Activated CD4-positive, alpha-beta T cell treated with anti-CD3 and anti-CD28 coated beads for 36 hours (primary cell): Measurements from ENCODE around the gene SLC24A4. TPM values are rescaled to one million over a fixed set of nuclear protein-coding genes. Genes with fewer than 3 reads are reported as not detected.

ENCODE experiments used
- ATAC-seq: fragments of 200-7000 bp; cut with Tn5 transposase; one replicate; pipeline ENCODE4 v1.10.0; 2021; ENCODE audit warnings: mild to moderate bottlenecking, moderate library complexity
- CTCF ChIA-PET: fragments of 350-600 bp; sonication (Branson Sonifier 250); formaldehyde crosslinking; loops from one replicate; lab custom pipeline; 2021; ENCODE audit warnings: antibody characterized with exemption; lab: Charles Lee
- POLR2A ChIA-PET: fragments of 350-600 bp; sonication (Branson Sonifier 250); formaldehyde crosslinking; loops from one replicate; lab custom pipeline; 2021; ENCODE audit warnings: antibody characterized with exemption, inconsistent platforms; lab: Charles Lee
- DNase-seq: peaks from one replicate; pipeline ENCODE4 v3.0.0-alpha.2; 2020
- H3K27ac Mint-ChIP-seq: one replicate; pipeline ENCODE4 v1.8.0; 2021; ENCODE audit warnings: mixed read lengths
- H3K27me3 Mint-ChIP-seq: one replicate; pipeline ENCODE4 v1.8.0; 2021; ENCODE audit warnings: mixed read lengths
- H3K36me3 Mint-ChIP-seq: one replicate; pipeline ENCODE4 v1.8.0; 2021; ENCODE audit warnings: low read depth, mixed read lengths
- H3K4me1 Mint-ChIP-seq: one replicate; pipeline ENCODE4 v1.8.0; 2021; ENCODE audit warnings: mixed read lengths
- H3K4me3 Mint-ChIP-seq: one replicate; pipeline ENCODE4 v1.8.0; 2021; ENCODE audit warnings: mild to moderate bottlenecking, moderate library complexity, mixed read lengths
- H3K9me3 Mint-ChIP-seq: one replicate; pipeline ENCODE4 v1.8.0; 2021; ENCODE audit warnings: low read depth, mixed read lengths
- intact Hi-C, 2 experiments: fragments of 100-400 bp; cut with DNase I in 1 of 2; cut with micrococcal nuclease in 1 of 2; formaldehyde crosslinking; loops; one replicate each; pipeline versions ENCODE4 v1.14.2 to v1.15.1; 2022 to 2024; cut with DNase I, micrococcal nuclease
- total RNA-seq, 2 experiments: library from RNA; stranded (reverse); gene quantifications; one replicate each; pipeline ENCODE4 v1.2.3, GENCODE V29; 2021

The SLC24A4 gene
- total RNA-seq, 2 experiments from 2014 or later, result not detected

DNA sequence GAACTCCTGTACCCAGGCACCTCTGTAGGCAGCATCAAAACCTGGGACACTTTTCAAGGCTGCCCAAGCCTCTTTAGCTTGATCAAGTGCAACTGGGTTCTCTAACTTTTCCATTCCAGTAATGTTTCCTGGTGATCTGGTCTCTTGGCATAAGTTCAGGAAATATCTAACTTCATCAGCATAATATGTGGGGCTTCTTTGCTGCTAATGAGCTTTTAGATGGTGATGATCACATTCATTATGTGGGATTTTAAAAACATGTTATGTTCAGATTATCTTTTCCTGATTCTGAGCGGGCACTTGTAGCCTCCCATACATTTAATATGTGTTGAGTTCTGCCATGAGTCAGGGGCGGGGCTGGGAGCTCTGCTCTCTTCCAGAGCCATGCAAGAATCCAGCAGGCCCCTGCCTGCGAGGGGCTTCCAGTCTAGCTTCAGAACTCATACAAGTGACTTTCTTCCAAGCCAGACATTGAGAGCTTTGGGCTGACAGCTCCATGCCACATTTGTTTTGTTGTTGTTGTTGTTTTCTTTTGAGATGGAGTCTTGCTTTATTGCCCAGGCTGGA is 151.1 kb downstream of the SLC24A4 start:
- H3K9me3 Mint-ChIP-seq, result peaks cover 3% of the 10 kb centered on the region
- H3K27ac Mint-ChIP-seq, result no peak overlapping the region
- H3K4me3 Mint-ChIP-seq, result no peak overlapping the region
- H3K27me3 Mint-ChIP-seq, result no peaks in the 10 kb centered on the region
- intact Hi-C loops, result no loop called here
- ChIA-PET POLR2A (no interaction called here), CTCF (no interaction called here)
- peaks cover 10% of the 10 kb centered on the region for H3K4me1 Mint-ChIP-seq
- ATAC-seq (no peak), DNase-seq (no peak)
- H3K36me3 Mint-ChIP-seq, result no peaks in the 10 kb centered on the region

DNA sequence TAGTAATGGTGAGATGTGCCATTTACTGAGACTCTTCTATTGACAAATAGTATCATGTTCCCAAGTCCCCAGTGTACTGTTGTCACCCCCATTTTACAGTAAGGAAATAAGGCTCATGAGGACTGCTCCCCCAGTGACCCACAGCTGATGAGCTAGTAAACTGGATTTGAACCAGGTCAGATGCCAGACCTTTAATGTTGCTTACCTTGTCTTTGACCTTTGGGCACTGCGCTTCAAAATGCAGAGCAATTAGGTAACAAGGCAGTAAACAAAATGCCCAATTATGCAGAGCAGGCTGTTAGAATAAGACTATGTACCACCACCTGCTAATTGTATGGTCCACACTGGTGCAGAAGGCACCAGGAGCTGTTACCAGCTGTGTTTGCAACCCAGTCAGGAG is 152.1 kb downstream of the SLC24A4 start:
- intact Hi-C loops, result no loop called here
- ATAC-seq (no peak), DNase-seq (no peak)
- Mint-ChIP-seq H3K36me3 (no peaks in the 10 kb centered on the region), H3K9me3 (peaks cover 3% of the 10 kb centered on the region), H3K27me3 (no peaks in the 10 kb centered on the region), H3K4me1 (peaks cover 10% of the 10 kb centered on the region), H3K27ac (no peak overlapping the region), H3K4me3 (no peak overlapping the region)
- CTCF ChIA-PET, result no interaction called here
- POLR2A ChIA-PET, result no interaction called here

DNA sequence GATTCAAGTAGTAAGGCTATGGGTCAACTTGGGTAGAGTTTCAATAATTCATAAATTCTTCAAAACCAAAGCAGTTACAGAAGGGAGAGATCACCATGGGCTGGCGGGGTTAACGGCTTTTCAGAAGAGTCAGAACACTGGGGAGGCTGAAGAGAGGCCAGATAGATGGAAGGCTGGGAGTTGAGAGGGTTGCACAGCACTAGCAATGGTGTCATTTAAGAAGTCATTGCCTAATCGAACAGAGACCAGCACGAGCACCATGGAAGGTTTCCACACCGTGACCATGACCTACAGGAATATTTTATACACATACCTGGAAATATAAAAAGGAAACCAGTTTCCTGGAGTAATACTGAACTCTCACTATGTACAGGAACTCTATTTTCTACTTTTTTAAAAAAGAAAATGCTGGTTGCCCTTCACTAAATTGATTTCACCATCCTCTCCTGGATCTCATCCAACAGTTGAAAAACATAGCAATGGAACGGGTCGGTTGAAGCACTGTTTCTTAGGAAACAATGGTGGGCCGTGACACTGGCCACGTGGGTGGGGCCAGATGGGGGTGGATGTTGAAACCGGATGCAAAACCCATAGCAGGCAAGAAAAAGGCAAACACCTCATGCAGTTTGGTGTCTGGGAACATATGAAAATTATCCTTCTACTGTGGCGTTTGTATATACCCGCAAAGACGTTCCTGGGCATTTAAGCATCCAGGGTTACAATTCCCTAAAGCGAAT is 152.7 kb downstream of the SLC24A4 start:
- POLR2A ChIA-PET, result interaction anchor here (0.6 kb wide), 1 partner anchor 364 kb away, joined by 3 read pairs; no protein-coding TSS in a partner anchor
- H3K9me3 Mint-ChIP-seq, result peaks cover 3% of the 10 kb centered on the region

DNA sequence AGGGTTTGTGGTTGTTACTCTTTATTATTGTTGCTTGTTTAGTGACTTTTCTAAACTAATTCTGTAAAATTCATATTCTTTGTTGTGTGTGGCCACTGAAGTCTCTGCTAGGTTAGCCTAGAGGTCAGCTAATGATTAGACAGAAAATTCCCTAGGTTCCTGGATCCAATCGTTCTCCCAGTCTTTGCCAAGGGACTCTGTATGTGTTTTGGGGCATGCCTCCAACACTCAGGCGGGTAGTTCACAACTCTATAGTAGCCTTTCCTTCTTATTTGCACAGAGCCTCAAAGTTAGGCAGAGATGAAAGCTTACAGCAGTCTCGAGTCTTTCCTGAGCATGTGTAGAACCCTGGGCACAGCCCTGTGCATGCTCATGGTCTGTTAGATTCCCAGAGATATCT is 157.9 kb downstream of the SLC24A4 start:
- CTCF ChIA-PET, result no interaction called here
- DNase-seq (no peak), ATAC-seq (no peak)
- intact Hi-C loops, result no loop called here
- H3K4me1 Mint-ChIP-seq, result no peaks in the 10 kb centered on the region
- peaks cover 2% of the 10 kb centered on the region for H3K27me3 Mint-ChIP-seq
- H3K27ac Mint-ChIP-seq, result no peak overlapping the region
- POLR2A ChIA-PET, result no interaction called here
- H3K4me3 Mint-ChIP-seq, result no peak overlapping the region
- no peaks in the 10 kb centered on the region for H3K36me3 Mint-ChIP-seq
- peaks cover 3% of the 10 kb centered on the region for H3K9me3 Mint-ChIP-seq

More for the DNA sequence above, 152.7 kb downstream of the SLC24A4 start:
- no peak overlapping the region for H3K27ac Mint-ChIP-seq
- ATAC-seq, result no peak
- intact Hi-C loops, result no loop called here
- no peaks in the 10 kb centered on the region for H3K36me3 Mint-ChIP-seq
- CTCF ChIA-PET, result interaction anchor here (0.9 kb wide), 1 partner anchor 11 kb away, joined by 4 read pairs; no protein-coding TSS in a partner anchor
- no peaks in the 10 kb centered on the region for H3K27me3 Mint-ChIP-seq
- no peak for DNase-seq
- no peak overlapping the region for H3K4me3 Mint-ChIP-seq
- peaks cover 10% of the 10 kb centered on the region for H3K4me1 Mint-ChIP-seq

DNA sequence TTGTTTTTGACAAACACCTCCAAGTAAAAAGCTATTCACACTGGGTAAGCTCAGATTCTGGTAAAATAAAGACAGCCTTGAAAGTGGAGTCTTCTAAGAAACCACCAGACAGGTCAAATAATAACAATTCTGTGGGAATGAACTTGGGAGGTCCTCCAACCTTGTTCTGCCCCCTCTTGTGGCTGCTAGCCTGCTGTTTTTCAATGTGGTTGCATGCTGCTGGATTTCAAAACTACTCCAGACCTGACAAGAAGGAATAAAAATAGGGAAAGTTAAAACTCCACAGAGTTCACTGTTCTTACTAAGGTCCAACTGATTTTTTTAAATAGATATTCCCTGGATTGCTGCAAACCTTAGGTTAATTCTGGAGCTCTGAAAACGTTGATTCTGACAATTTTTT is 158.4 kb downstream of the SLC24A4 start:
- Mint-ChIP-seq H3K27me3 (peaks cover 2% of the 10 kb centered on the region), H3K4me3 (no peak overlapping the region), H3K4me1 (no peaks in the 10 kb centered on the region), H3K9me3 (peaks cover 3% of the 10 kb centered on the region), H3K36me3 (no peaks in the 10 kb centered on the region), H3K27ac (no peak overlapping the region)
- no peak for ATAC-seq
- CTCF ChIA-PET, result interaction anchor here (0.6 kb wide), 1 partner anchor 111 kb away, joined by 5 read pairs; no protein-coding TSS in a partner anchor
- no peak for DNase-seq
- intact Hi-C loops, result no loop called here
- POLR2A ChIA-PET, result no interaction called here

DNA sequence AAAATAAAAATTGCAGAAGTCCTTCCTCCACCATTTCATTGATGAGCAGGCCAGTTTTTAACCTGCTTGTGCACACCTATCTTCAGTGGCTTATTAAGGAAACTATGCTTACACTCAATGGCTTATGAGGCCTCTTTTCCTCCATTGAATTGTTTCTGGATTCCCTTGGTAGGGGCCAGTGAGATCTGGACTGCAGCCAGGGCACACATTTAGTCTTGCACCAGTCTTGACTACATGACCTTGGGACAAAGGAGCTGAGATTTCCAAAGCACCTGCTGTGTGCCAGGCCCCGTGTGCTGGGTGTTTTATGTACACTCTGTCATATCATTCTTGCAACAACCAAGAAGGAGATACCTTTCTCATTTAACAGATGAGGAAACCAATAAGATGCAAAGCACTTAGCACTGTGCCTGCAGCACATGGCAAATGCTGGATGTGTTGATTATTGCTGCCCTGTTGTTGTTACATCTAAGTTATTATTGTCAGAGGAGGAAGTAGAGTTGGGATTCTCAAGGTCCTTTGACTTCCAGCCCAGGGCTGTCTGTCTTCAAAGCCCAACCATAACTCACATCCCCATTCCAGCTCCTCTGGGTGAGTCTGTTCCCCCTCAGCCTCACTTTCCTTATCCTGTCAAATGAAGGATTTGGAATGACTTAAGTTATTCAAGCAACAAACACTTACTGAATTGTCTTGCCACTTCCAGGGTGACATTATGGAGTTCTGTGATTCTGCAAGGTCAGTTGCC is 159.0 kb downstream of the SLC24A4 start:
- no peak for ATAC-seq
- no peaks in the 10 kb centered on the region for H3K4me1 Mint-ChIP-seq
- intact Hi-C loops, result no loop called here
- ChIA-PET CTCF (interaction anchor here (0.6 kb wide), 1 partner anchor 111 kb away, joined by 5 read pairs; no protein-coding TSS in a partner anchor), POLR2A (no interaction called here)
- no peak for DNase-seq
- no peaks in the 10 kb centered on the region for H3K36me3 Mint-ChIP-seq
- no peak overlapping the region for H3K27ac Mint-ChIP-seq
- H3K9me3 Mint-ChIP-seq, result peaks cover 3% of the 10 kb centered on the region
- H3K4me3 Mint-ChIP-seq, result no peak overlapping the region
- H3K27me3 Mint-ChIP-seq, result peaks cover 2% of the 10 kb centered on the region

DNA sequence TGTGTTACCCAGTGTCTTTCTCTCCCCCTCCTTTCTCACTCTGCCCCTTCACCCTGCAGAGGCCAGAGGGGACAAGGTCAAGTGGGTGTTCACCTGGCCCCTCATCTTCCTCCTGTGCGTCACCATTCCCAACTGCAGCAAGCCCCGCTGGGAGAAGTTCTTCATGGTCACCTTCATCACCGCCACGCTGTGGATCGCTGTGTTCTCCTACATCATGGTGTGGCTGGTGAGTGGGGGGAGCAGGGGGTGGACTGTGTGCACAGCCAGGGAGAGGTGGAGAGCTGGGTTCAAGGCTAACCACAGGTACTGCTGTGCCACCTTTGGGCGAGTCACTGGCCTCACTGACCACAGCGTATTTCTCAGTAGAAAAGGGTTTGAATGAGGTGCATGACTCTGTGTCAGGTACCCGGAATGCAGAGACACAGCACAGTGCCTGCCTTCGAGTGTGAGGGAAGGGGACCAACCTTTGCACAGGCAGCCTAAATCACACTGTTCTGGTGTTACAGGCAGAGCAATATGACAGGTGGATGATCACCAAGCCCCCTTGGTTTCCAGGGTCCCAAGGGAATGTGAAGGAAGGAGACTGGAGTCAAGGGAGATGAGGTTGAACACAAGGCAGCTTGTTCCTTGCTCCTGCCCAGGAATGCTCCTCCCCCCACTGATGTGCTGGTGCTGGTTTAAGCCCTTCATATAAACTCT is 159.8 kb downstream of the SLC24A4 start:
- no peaks in the 10 kb centered on the region for H3K36me3 Mint-ChIP-seq
- no peak overlapping the region for H3K27ac Mint-ChIP-seq
- peaks cover 2% of the 10 kb centered on the region for H3K27me3 Mint-ChIP-seq
- H3K4me3 Mint-ChIP-seq, result no peak overlapping the region
- ChIA-PET POLR2A (no interaction called here), CTCF (interaction anchor here (0.6 kb wide), 1 partner anchor 204 kb away, joined by 3 read pairs; no protein-coding TSS in a partner anchor)
- peaks cover 3% of the 10 kb centered on the region for H3K9me3 Mint-ChIP-seq
- intact Hi-C loops, result no loop called here
- no peak for ATAC-seq
- no peak for DNase-seq
- no peaks in the 10 kb centered on the region for H3K4me1 Mint-ChIP-seq

DNA sequence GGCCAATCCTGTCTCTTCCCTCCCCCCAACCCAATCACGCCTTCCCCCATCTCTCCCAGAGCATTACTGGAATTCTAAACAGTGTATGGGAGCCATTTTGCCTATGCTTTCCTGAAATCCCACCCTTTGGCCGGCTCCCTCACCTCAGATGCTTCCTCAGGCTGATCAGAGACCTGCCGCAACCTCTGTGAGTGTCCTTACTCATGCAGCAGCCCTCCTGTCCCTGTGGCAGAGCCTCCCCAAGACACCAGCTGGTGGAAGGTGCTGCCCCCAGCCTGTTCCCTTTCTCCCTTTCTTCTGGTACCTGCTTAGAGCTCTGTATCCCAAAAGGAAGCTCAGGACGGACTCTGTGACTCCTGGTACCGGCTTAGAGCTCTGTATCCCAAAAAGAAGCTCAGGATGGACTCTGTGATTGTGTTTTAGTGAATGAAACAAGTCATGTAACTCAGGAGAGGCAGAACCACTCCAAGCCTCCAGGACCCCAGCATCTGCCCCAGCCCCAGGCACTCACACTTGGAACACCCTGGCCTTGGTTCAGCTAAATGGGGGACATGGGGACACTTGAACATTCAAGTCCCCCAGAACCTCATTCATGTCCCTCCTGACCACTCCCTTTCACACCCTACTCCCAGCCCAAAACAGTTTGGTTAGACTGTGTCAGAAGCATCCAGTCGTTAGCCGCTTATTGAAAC is 161.3 kb downstream of the SLC24A4 start:
- no peak for ATAC-seq
- no peaks in the 10 kb centered on the region for H3K4me1 Mint-ChIP-seq
- no peak overlapping the region for H3K27ac Mint-ChIP-seq
- H3K36me3 Mint-ChIP-seq, result no peaks in the 10 kb centered on the region
- ChIA-PET CTCF (no interaction called here), POLR2A (no interaction called here)
- intact Hi-C loops, result no loop called here
- no peak overlapping the region for H3K4me3 Mint-ChIP-seq
- DNase-seq, result no peak
- peaks cover under 1% of the 10 kb centered on the region for H3K9me3 Mint-ChIP-seq
- H3K27me3 Mint-ChIP-seq, result peaks cover 2% of the 10 kb centered on the region

DNA sequence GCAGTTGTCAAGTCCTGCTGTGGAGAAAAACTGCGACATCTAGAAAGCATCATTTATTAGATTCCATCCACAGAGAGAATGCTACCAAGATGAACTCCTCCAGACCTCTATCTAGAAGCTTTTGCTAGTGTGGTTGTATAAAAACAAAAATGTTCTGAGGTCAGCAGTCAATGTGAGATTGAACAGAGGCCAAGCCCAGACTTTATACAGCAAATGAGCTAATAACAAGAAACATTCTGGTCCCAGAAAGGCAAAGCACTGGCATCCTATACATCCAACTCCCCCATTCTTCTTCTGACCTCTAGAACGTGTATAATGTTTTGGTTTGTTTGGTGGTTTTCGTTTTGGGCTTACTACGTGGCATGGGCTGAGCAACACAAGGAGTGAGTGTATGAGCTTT is 163.9 kb downstream of the SLC24A4 start:
- no peak overlapping the region for H3K27ac Mint-ChIP-seq
- H3K4me1 Mint-ChIP-seq, result no peaks in the 10 kb centered on the region
- no peaks in the 10 kb centered on the region for H3K36me3 Mint-ChIP-seq
- DNase-seq (no peak), ATAC-seq (no peak)
- H3K27me3 Mint-ChIP-seq, result no peaks in the 10 kb centered on the region
- ChIA-PET CTCF (interaction anchor here (0.7 kb wide), 1 partner anchor 191 kb away, joined by 3 read pairs; no protein-coding TSS in a partner anchor), POLR2A (no interaction called here)
- H3K4me3 Mint-ChIP-seq, result no peak overlapping the region
- no peaks in the 10 kb centered on the region for H3K9me3 Mint-ChIP-seq
- intact Hi-C loops, result no loop called here

DNA sequence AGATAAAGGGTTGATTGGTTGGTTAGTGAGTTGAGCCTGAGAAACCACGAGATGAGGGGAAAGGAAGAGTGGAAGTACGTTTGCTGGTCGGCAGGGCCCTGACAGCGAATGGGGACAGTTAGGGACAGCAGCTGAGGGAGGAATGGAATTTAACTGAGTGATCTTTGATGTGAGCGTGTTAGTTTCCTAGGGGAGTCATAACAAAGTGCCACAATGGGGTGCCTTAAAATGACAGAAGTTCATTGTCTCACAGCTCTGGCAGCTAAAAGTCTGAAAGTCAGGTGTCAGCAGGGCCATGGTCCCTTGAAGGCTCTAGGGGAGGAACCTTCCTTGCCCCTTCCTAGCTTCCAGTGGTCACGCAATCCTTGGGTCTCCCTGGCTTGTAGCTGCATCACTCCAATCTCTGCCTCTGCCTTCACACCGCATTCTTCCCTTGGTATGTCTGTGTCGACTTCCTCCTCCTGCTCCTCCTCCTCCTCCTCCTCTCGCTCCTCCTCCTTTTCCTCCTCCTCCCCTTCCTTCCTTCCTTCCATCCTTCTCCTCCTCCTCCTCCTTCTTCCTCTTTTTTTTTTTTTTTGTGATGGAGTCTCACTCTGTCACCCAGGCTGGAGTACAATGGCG is 164.7 kb downstream of the SLC24A4 start:
- intact Hi-C loops, result no loop called here
- H3K4me3 Mint-ChIP-seq, result no peak overlapping the region
- CTCF ChIA-PET, result interaction anchor here (0.6 to 0.8 kb wide), 3 partner anchors 39 to 195 kb away, joined by 3 read pairs; no protein-coding TSS in a partner anchor
- H3K4me1 Mint-ChIP-seq, result no peaks in the 10 kb centered on the region
- no peaks in the 10 kb centered on the region for H3K27me3 Mint-ChIP-seq
- ATAC-seq, result no peak
- no peaks in the 10 kb centered on the region for H3K36me3 Mint-ChIP-seq
- POLR2A ChIA-PET, result no interaction called here
- DNase-seq, result no peak
- H3K27ac Mint-ChIP-seq, result no peak overlapping the region
- no peaks in the 10 kb centered on the region for H3K9me3 Mint-ChIP-seq
